NCI-H128 (cell line): ENCODE results near the gene TTC12.
A peak's percentile ranks its signal among the peaks of the same experiment; 100 is the strongest.

Source experiments
- DNase-seq: peaks from one replicate; lab custom pipeline; 2025; ENCODE audit not compliant: unreplicated experiment; lab: John Stamatoyannopoulos, UW

TTC12 gene

GRCh38 chr11:113400631-113401230 is 86.3 kb downstream of the TTC12 start:
- DNase-seq, result no peak

DNA sequence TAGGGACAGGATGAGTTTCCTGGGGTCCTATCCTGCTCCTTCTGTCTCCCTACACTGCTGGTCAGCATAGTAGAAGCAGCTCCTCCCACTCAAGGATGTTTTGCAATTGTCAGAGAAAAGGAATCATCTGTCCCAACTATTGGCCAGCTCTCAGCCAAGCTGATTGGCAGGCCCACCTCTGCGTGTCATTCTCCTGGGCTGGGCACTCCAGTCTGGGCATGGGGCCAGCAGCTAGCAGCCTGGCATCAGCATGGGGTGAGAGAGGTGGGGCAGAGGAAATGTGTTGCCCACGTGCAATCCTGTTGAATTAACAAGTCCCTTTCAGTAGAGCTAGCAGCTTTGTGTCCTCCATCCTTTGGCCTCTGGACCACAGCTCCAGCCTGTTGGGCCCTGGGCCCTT is 87.3 kb downstream of the TTC12 start:
- peak; percentile 88 for DNase-seq

- DNase-seq, result no peak
Measured at GRCh38 chr11:113404859-113405430, 90.6 kb downstream of the TTC12 start.

- no peak for DNase-seq
Measured at GRCh38 chr11:113405724-113406478, 91.5 kb downstream of the TTC12 start.

DNA sequence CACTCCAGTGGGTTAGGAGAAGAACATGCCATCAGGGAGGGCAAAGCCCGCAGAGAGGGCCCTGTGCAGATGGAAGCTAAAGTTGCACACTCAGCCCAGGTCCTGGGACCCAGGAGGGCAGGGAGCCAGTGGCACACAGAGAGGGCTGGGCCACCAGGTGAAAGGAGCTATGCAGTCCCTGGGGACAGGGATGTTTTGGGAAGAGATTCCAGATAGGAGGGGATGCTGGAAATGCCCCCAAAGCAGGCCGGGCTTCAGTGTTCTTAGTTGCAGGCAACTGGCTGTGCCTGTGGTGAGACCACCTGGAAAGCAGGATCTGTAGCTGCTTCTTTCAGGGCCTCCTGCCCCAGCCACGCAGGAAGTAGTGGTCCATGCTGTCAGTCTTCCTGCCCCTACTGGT is 92.8 kb downstream of the TTC12 start:
- DNase-seq, result no peak

DNA sequence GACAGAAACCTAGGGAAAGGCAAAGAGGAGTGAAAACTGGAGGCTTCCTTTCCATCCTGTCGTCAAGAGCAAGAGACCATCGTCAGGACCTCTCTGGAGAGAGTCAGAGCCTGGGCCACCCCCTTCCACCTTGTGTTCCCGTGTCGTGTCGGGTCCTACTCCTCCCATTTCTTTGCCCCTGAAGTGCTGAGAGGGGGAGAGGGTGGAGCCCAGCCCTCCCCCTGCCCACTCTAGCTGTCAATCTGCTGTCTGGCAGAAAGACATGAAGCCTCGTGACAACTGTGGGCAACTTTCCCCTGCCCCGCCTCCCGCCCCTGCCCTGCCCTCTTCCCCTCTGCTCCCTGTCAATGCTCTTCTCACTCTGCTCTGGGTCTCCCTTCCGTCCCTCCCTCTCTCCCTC is 93.8 kb downstream of the TTC12 start:
- DNase-seq, result no peak

- DNase-seq, result no peak
Measured at GRCh38 chr11:113408887-113409286, 94.5 kb downstream of the TTC12 start.

- DNase-seq, result no peak
Measured at GRCh38 chr11:113409526-113409925, 95.1 kb downstream of the TTC12 start.

DNA sequence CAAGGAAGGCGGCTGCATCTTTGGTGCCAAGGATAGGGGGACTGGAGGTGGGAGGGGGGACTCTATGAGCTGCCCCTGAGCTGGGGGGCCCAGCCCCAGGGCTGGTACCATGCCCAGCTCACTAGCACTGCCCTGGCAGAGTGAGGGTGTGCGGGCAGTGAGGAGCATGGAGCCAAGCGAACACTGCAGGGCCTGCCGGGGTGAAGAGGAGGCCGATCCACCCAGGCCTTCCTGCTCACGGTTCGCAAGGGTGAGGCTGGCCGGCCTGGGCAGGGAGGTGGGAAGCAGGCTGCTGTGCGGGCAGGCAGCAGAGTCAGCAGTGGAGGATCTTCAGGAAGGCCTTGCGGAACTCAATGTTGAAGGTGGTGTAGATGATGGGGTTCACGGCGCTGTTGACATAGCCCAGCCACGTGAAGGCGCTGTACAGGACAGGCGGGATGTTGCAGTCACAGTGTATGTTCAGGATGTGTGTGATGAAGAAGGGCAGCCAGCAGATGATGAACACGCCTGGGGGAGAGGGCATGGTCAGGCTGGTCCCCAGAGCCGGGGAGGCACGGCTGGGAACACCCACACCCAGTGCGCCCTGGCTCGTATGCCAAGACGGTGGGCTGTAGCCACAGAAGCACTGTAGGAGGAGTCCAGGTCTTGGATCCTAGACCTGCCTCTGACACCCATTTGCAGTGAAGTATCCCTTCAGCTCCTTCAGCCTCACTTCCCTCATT is 96.2 kb downstream of the TTC12 start:
- DNase-seq, result no peak

- no peak for DNase-seq
Measured at GRCh38 chr11:113411536-113411935, 97.2 kb downstream of the TTC12 start.

- no peak for DNase-seq
Measured at GRCh38 chr11:113412675-113413074, 98.3 kb downstream of the TTC12 start.

GRCh38 chr11:113415343-113415742 is 101.0 kb downstream of the TTC12 start:
- DNase-seq, result no peak
